ENCODE measurements around the gene NEK1. TPM values are rescaled to one million over a fixed set of nuclear protein-coding genes. Genes with fewer than 3 reads are reported as not detected.

Gene NEK1, protein sequence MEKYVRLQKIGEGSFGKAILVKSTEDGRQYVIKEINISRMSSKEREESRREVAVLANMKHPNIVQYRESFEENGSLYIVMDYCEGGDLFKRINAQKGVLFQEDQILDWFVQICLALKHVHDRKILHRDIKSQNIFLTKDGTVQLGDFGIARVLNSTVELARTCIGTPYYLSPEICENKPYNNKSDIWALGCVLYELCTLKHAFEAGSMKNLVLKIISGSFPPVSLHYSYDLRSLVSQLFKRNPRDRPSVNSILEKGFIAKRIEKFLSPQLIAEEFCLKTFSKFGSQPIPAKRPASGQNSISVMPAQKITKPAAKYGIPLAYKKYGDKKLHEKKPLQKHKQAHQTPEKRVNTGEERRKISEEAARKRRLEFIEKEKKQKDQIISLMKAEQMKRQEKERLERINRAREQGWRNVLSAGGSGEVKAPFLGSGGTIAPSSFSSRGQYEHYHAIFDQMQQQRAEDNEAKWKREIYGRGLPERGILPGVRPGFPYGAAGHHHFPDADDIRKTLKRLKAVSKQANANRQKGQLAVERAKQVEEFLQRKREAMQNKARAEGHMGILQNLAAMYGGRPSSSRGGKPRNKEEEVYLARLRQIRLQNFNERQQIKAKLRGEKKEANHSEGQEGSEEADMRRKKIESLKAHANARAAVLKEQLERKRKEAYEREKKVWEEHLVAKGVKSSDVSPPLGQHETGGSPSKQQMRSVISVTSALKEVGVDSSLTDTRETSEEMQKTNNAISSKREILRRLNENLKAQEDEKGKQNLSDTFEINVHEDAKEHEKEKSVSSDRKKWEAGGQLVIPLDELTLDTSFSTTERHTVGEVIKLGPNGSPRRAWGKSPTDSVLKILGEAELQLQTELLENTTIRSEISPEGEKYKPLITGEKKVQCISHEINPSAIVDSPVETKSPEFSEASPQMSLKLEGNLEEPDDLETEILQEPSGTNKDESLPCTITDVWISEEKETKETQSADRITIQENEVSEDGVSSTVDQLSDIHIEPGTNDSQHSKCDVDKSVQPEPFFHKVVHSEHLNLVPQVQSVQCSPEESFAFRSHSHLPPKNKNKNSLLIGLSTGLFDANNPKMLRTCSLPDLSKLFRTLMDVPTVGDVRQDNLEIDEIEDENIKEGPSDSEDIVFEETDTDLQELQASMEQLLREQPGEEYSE (N-terminal part only)
- 8.2 TPM for polyA plus RNA-seq

DNA sequence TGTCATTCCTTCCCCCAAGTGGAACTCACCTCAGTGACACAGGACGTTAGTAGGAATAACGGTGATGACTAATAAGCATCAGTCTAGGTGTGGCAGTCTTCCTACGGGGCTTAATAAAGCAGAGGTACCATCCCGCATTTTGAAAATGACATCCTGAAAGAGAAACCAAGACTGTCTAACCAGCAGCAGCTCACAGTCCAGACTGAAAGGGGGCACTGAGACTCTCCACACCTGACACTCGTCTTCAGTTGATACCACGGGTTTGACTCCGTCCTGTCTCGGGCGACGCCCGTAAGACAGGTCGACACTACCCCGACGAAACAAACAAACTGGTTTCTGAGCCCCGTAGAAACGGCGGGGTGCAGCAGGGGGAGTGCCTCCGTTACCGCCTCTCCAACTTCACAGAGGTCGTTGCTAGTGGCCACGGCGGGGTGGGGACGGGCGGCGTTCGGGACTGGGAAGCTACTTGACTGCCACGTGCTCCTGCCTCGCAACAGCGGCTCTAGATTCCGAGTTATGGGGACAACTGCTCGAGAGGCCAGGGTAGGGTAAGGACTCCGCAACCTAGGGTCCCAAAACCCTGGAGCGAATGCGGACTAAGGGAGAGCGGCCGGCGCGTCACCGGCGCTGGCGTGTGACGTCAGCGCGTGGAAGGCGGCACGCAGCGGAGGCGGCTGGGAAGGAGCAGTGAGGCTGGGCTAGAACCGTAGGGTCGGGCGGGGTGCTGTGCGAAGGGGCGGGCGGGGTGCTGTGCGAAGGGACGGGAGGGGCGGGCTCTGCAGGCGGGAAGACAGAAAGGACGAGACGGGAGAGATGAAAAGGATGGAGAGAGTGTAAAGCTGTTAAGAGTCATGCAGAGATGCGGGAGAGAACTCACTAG, at the start of gene NEK1:
TSS of gene NEK1 (minus strand) at position 593 of the 880 bp plus-strand sequence. CDS start 9,953 bp downstream, outside the sequence.
- Mint-ChIP-seq H3K27me3 (no peaks in the 10 kb centered on the region), H3K9me3 (no peaks in the 10 kb centered on the region), H3K36me3 (no peaks in the 10 kb centered on the region), H3K27ac (peak within 1 kb of the TSS; percentile 99 to 100 (median 100)), H3K4me3 (peak within 1 kb of the TSS; percentile 98 to 99 (median 98)), H3K4me1 (peaks cover 12 to 17% (median 13%) of the 10 kb centered on the region in 3 donors)

DNA sequence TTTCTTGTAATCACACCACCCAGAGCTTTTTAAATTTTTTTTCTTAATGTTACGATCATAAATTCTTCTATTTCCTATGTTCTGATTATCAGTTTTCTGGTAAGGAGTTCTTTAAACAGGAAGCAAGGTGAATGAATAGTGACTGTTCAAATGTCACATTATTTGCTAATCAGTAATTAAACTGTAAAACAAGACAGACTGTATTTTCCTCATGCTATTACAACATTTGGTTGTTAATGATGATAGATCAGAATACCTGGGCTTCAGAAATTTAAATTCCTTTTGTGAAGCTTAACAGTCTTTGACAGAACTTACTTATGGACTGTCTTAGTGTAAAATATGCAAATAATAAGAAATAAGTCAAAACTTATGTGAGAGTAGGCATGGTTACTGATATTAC, 49.4 kb upstream of the NEK1 start:
- Mint-ChIP-seq H3K27me3 (no peaks in the 10 kb centered on the region), H3K27ac (no peak overlapping the region), H3K4me3 (no peak overlapping the region), H3K4me1 (peaks cover 15% of the 10 kb centered on the region in 3 donors), H3K36me3 (peaks cover 2% of the 10 kb centered on the region), H3K9me3 (peaks cover 0 to 7% (median 2%) of the 10 kb centered on the region in 3 donors)

GRCh38 chr4:169660929-169661328, 48.5 kb upstream of the NEK1 start:
- no peaks in the 10 kb centered on the region for H3K9me3 Mint-ChIP-seq
- H3K27ac Mint-ChIP-seq: peak overlapping the region; percentile 86 to 97 (median 92)
- no peaks in the 10 kb centered on the region for H3K27me3 Mint-ChIP-seq
- peaks cover 2% of the 10 kb centered on the region for H3K36me3 Mint-ChIP-seq
- H3K4me3 Mint-ChIP-seq: peak overlapping the region in 1 of 4 donors; percentile 94
- peaks cover 15% of the 10 kb centered on the region in 3 donors for H3K4me1 Mint-ChIP-seq

DNA sequence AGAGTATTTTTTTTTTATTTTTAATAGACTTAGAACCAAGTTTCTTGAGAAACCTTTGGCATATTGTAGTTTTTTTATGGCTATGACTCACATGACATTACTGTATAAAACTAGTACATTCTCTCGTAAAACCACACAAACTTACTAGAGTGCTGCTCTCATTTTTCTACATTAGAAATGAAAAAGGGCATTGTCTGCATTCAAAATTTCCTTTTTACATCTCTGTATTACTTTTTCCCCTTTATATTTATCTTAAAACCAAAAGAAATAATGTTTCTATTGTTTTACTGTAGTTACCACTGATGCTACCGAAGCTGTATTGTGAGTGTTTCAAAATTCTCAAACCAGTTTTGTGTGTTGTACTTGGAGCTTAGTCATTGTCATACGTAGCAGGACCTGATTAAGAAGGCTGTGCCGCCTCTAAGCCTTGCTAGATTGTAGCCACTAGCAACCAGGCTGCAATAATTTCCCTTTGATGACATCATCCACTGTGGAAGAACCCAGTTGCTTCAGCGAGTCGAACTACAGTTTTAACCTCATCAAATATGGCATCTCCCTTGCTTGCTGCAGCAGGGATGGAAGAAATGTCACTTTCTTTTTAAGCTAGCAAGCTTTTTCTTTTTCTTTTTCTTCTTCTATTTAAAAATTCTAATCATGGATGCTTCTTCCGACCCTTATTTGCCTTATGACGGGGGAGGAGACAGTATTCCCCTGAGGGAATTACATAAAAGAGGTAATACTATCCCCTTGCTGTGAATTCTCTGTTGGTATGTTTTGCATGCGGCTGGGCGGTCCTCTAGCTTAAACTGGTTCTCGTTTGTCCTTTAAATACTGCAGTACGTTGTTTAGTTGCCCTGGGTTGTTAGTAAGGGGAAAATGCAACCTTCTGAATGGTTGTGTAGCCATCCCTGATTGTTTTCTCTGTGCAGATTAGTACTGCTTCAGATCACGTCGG, 47.6 kb upstream of the NEK1 start:
- Mint-ChIP-seq H3K27me3 (no peaks in the 10 kb centered on the region), H3K9me3 (no peaks in the 10 kb centered on the region), H3K27ac (peak overlapping the region; percentile 86 to 97 (median 92)), H3K36me3 (peaks cover 2% of the 10 kb centered on the region), H3K4me3 (peak overlapping the region; percentile 87 to 94 (median 90)), H3K4me1 (peaks cover 11 to 15% (median 12%) of the 10 kb centered on the region in 3 donors)

DNA sequence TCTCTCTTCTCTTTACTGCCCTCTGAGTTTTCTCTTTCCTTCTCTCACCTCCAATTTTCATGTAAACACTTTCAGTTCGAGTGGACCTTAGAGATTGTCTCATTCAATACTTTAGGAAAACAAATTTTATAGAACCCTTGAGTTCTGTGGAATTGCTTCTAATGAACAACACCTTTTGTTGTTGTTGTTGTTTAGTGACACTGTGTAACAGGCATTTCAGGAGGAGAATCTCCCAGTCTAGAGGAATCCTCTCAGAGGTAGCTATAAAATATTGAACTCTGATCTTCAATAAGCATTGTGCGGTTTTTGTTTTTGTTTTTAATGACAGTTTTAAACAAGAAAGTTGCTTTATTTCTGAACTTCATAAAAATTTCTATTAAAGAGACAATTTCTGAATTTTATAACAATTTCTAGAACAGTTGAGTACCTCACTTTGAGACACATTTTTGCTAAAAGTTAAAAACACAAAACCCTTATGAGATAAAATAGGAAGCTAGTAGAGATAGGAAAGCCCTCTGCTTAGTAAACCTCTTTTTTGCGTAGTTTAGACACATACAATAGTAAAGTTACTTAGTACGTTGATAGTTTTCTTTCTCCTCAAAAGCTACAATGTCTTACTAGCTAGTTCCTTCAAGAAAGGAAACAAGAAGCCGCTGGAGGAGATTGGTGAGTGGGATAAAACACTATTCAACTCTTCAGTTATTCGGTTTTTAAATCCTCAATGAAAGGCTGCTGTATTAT, 46.8 kb upstream of the NEK1 start:
- Mint-ChIP-seq H3K9me3 (no peaks in the 10 kb centered on the region), H3K36me3 (peaks cover 2% of the 10 kb centered on the region), H3K4me3 (no peak overlapping the region), H3K4me1 (peaks cover 11 to 16% (median 12%) of the 10 kb centered on the region in 3 donors), H3K27ac (peak overlapping the region; percentile 86 to 97 (median 92)), H3K27me3 (no peaks in the 10 kb centered on the region)

GRCh38 chr4:169658196-169658595, 45.8 kb upstream of the NEK1 start:
- Mint-ChIP-seq H3K4me1 (peaks cover 12 to 16% (median 15%) of the 10 kb centered on the region in 3 donors), H3K9me3 (no peaks in the 10 kb centered on the region), H3K27me3 (no peaks in the 10 kb centered on the region), H3K36me3 (no peaks in the 10 kb centered on the region), H3K4me3 (no peak overlapping the region), H3K27ac (peak overlapping the region in 1 of 3 donors; percentile 86)

- no peaks in the 10 kb centered on the region for H3K27me3 Mint-ChIP-seq
- peaks cover 12 to 19% (median 16%) of the 10 kb centered on the region in 3 donors for H3K4me1 Mint-ChIP-seq
- H3K36me3 Mint-ChIP-seq: peaks cover 3% of the 10 kb centered on the region
- H3K9me3 Mint-ChIP-seq: no peaks in the 10 kb centered on the region
- no peak overlapping the region for H3K27ac Mint-ChIP-seq
- no peak overlapping the region for H3K4me3 Mint-ChIP-seq
Observed at GRCh38 chr4:169657470-169658107, 45.2 kb upstream of the NEK1 start.

- Mint-ChIP-seq H3K36me3 (peaks cover 3% of the 10 kb centered on the region), H3K4me1 (peaks cover 11 to 25% (median 23%) of the 10 kb centered on the region in 3 donors), H3K27ac (no peak overlapping the region), H3K9me3 (no peaks in the 10 kb centered on the region), H3K4me3 (no peak overlapping the region), H3K27me3 (no peaks in the 10 kb centered on the region)
Observed at GRCh38 chr4:169655401-169655800, 43.0 kb upstream of the NEK1 start.

DNA sequence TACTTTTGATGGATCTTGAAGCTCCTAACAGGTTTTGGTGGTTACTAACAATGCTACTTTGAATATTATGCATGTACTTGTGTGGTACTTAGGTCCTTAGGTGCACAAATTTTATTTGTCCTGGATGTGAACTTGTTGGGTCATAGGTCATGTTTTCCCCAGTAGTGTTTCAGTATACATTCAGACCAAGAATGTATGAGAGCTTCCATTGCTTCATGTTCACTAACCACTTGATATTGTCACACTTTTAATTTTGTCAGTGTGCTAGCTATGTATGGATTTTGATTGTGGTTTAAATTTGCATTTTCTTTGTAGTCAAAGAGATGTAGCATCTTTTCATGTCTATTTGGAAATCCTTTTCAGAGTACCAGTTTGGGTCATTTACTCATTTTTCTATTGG, 40.2 kb upstream of the NEK1 start:
- Mint-ChIP-seq H3K4me3 (no peak overlapping the region), H3K9me3 (no peaks in the 10 kb centered on the region), H3K36me3 (peaks cover 3% of the 10 kb centered on the region), H3K27me3 (no peaks in the 10 kb centered on the region), H3K4me1 (peaks cover 5 to 17% (median 14%) of the 10 kb centered on the region in 3 donors), H3K27ac (no peak overlapping the region)

- peak overlapping the region in 1 of 3 donors; percentile 90 for H3K27ac Mint-ChIP-seq
- H3K9me3 Mint-ChIP-seq: no peaks in the 10 kb centered on the region
Observed at GRCh38 chr4:169650227-169650936, 38.0 kb upstream of the NEK1 start.

DNA sequence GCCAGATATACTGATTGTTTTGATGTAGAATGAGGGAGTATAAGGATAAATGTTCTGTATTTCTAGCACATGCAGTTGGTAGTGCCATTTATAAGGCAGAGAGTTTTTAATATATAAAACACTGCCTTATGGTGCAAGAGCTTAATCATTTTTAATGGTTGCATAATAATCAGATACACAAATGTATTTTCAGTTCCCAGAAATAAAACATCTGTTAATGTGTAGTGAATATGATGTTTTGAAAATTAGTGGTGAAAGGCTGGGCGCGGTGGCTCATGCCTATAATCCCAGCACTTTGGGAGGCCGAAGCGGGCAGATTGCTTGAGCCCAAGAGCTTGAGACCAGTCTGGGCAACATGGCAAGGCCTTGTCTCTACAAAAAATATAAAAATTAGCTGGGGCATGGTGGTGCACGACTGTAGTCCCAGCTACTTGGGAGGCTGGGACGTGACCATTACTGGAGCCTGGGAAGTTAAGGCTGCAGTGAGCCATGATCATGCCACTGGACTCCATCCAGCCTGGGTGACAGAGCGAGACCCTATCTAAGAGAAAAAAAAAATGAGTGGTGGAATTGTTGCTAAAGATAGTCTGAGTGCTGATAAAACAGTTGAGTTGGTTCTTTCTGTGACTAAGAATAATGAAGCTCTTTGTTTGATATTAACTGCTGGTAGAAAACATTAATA, 37.3 kb upstream of the NEK1 start:
- Mint-ChIP-seq H3K36me3 (peaks cover 3% of the 10 kb centered on the region), H3K27ac (peak overlapping the region in 1 of 3 donors; percentile 90), H3K27me3 (no peaks in the 10 kb centered on the region), H3K4me1 (peaks cover 6 to 17% (median 14%) of the 10 kb centered on the region in 3 donors), H3K4me3 (no peak overlapping the region), H3K9me3 (no peaks in the 10 kb centered on the region)

More at GRCh38 chr4:169650227-169650936, 38.0 kb upstream of the NEK1 start:
- H3K27me3 Mint-ChIP-seq: no peaks in the 10 kb centered on the region
- H3K36me3 Mint-ChIP-seq: peaks cover 3% of the 10 kb centered on the region
- H3K4me3 Mint-ChIP-seq: no peak overlapping the region
- peaks cover 6 to 17% (median 14%) of the 10 kb centered on the region in 3 donors for H3K4me1 Mint-ChIP-seq
